SKM-1 treated with dmso at 0.1 percent for 144 hours (cell line): Measurements from ENCODE around the gene KLF7.

Experiments used
- DNase-seq: peaks from one replicate; lab custom pipeline; 2025; ENCODE audit not compliant: unreplicated experiment; lab: John Stamatoyannopoulos, UW

KLF7 gene

DNA sequence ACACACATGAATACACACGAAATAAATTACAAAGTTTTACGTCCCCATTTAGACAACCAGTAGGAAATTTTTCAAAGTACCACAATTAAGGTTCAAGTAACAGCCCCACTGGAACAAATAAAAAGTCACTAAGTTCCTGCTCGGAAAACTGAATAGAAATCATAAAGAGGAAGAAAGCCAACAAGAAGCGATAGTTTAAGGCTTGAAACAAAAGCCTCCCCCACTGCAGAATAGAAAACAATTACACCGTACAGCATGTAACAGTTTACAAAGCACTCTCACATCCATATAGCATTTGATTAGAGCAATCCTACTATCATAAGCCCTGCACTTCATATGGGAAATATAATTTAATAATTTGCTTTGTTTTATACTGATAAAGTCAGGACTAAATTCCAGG is 15.5 kb downstream of the KLF7 start:
- no peak for DNase-seq

DNA sequence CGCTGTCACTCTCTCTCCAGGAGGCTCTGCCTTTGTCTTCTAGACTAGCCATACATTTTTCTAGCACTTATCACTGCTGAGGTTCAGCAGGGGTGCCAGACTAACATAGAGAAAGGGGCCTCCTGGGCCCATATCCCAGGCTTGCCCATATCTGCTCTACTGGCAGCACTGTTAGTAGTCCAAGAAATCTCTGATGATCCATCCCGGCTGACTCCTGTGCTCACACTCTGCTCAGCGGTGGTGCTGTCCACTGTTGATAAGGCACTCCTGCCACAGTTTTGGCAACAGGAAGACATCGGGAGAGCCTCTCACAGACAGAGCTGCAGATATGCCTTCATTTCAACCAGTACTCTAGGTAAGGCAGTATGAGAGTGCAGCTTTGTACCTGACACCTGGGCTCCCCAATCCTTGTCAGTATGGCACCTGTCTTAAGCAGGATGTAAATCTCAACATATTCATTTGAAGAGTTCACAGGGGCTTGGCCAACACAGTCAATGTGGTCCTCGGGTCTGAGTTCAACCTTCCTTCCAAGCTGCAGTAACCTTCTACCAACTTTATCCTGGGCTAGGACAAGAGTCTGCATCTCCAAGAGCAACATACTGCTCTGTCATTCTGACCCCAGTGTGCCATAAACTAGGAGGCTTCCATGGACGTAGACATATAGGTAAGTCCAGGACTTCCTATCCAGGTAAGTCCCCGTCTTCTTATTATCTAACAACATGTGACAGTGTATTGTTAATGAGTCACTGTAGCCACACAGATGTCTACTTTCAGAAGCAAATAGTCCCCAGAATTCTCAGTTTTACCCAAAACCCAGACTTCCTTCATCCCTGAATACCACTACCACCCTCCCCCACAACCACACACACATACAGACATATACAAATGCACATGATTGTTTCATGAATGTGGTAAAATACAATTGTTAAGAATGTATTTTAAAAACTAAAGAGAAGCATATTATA is 16.2 kb downstream of the KLF7 start:
- no peak for DNase-seq

DNA sequence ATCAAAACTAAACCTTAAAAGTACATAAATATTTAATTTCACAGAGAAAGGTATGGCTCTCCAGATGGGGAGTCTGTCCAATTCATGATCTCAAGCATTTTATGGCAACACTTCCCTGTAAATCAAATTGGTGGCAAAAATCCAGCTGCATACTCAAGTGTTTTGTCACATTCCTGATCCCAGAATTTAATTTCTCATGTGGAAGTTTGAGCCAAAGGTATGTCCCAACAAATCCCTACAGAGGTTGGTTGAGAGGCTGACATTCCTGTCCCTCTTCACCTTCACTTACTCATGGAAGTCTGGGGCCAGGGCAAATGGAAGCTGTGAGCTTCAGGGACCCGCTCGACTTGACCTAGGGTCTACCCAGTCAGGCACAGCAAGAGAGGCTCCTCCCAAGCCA is 17.7 kb downstream of the KLF7 start:
- DNase-seq, result no peak

DNA sequence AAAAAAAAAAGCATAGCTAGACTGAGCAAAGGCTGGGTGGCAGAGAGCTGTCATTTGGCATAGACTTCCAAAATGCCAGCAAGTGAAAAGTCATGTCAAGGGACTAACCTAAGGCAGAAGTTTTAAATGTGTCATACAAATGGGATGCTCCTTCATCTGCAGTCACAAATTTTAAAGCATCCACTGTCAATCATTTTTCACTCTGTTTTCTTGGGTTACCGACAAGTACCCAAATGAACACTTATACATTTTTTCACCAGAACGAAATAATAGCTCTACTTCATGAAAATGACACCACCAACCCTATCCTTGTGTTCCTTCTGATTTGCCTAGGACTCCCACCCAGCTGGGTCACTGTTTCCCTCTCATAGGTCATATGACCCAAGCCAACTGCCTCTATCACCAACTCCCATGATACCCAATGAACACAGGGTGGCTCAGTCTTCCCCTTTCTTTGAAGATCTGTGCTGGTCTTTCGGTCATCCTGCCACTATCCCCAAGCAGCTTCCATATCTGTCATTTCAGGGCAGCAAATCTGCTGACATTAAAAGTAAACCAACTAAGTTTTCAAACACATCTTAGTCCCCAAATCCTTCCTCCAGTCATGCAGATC is 21.5 kb downstream of the KLF7 start:
- DNase-seq, result no peak

DNA sequence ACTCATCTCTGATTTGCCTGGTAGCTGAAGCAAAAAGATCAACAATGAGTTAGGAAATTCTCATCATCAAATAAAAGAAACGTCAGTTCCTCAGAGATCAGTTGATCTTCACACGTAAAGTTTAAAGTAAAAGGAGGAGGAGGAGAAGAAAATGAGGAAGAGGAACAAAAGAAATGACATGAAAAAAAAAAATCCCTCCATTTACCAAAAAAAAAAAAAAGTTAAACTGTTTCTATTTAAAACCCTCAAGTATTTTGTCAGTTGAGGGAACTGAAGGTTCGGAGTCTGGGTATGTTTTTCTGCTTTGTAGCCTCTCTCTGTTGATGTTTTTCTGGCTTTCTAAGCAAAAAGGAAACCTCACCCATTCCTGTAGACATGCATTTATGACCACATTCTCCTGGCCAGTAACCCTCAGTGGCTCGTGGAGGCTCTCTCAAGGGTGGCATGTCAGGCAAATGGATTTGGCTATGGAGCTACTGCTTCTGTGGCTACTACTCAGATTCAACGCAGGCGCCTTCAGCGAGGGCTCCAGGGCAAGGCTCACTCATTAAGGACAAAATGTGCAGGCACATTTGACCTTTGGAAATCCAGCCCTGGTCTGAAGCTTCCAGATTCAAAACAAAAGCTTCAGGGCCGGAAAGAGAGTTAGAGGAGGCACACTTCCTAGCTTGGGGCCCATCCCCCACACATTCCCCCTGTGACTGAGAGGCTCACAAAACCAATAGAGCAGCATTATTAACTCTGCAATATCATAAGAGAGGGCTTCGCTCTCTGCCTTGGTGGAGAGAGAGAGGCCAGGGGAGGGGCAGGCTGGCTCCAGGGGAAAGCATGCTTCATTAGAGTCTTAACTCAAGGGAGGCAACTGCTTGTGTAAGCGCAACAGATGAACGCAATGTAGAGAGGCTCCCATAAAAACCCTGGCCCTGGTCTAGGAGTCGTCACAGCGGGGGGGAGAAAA is 22.3 kb downstream of the KLF7 start:
- peak; percentile 67 for DNase-seq

DNA sequence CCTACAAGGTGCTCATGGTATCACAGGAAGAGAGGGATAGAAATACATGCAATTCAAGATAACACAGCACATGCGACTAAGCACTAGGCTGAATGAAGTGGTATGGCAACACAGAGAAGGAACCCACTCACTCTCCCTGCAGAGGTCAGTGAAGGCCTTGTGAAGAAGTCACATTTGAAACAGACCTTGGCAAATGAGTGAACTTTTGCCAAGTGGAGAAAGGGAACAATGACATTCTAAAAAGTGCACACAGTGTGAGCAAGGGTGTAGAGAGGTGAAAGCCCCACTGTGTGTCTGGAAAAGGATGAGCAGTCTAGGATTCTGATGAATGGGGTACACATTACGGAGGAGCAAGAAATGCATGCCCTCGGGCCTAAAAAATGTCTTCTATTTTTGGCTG is 23.3 kb downstream of the KLF7 start:
- peak; percentile 40 for DNase-seq

DNA sequence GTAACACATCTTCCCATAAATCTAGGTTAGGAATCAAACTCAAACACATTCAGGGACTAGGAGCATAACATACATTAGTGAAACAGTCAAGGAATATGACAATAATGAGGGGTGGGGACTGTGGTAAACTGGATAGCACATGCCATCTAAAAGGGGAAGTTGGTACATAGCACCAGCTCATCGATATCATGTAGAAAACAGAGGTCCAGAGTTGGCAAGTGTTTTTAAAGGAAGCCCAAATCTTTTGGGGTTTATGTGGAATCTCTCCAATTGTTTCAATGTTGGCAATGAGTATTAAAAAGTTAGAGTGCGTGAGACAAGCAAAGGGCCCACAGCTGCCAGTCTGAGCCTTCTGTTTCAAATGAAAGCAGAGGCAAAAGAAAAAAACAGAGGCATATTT is 24.4 kb downstream of the KLF7 start:
- peak; percentile 27 for DNase-seq

DNA sequence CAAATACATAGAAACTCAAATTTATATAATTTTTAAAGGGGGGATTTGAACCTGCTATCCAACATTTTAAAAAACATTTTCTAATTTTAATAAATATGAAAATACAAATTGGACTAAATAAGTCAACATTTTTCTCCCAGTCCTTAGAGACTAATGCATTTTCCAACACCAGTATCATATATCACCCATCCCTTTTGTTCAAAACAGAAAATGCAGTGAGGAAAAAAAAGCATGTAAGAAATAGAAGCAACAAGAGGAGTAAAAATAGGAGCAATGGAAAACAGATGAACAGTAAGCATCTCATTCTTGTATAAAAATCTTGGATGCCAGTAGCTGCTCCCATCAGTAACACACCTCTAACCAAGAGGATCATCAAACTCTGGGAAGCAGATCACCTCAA is 25.5 kb downstream of the KLF7 start:
- no peak for DNase-seq

DNA sequence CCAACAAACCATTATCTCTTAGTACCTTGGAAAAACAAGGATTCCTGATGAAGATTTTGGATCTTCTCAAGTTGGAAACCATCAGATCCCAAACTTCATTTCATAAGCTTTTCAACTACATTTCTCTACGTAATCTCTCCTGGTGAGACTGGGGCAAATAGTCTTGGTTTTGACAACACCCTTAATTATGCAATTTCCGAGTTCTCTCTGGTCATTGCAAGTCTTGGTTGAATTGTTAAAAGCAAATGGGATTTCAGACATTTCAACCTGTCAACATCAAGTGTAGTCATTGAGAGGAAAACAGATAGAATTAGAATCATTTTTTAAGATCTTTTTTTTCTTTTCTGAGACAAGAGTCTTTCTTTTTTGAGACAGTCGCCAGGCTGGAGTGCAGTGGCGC is 26.2 kb downstream of the KLF7 start:
- peak; percentile 58 for DNase-seq

DNA sequence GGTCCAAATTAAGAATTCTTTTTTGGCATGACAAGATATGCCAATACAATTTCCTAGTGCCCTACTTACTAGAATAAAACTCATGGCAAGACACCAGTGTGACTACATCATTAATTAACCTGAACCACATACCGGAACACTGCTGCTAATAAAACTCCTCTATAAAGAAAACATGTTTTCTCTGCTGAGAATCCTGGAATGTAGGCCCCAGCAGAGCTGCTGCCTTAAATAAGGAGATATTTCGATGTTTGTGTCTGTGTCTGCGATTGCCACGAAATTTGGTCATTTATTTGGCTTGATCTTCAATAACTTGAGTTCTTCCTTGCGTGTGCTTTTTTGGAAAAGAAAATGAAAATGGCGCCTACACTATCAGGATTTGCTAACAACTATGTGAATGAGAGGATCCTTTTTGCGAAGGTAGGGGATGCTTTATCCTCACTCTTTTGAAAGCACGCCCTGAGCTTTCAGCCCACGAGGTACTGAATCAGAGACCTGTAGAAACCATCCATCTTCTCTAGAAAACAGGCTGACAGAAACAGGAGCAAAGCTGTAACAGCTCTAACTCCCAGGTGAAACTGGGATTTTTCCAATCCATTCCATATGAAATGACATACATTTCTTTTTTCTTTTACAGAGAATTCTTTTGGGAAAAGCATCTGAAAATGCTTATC is 27.0 kb downstream of the KLF7 start:
- DNase-seq, result no peak

DNA sequence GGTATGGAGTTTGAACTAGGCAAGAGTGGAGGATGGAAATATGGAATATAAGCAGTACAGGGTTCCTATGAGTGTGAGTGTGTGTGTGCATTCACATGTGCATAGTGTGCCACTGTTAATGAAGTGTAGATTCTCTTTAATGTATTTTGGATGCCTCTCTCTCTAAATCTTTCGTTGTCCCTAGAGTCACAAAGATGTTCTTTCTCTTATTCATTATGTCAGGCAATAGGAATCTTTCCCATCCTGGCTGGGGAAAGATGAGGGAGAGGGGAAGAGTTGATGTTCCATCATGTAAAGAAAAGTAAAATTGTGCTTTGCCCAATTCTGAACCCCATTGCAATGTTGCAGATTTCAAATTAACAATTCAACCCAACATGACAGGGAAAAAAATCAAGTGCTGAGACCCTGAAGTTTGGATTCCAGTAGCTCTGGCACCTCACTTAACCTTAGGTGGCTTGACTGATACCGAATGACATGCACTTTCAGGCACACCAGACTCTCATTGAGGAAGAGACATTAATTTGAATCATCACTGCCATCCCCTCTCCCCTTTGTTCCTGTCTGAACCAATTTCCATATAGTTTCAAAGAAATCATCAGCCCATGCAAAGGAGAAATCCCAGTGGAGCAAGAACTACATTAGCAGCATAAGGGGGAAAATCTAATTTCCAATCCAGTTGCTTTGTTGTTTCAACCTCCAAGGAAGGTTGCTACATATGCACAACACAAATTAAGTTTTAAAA is 28.0 kb downstream of the KLF7 start:
- no peak for DNase-seq

DNA sequence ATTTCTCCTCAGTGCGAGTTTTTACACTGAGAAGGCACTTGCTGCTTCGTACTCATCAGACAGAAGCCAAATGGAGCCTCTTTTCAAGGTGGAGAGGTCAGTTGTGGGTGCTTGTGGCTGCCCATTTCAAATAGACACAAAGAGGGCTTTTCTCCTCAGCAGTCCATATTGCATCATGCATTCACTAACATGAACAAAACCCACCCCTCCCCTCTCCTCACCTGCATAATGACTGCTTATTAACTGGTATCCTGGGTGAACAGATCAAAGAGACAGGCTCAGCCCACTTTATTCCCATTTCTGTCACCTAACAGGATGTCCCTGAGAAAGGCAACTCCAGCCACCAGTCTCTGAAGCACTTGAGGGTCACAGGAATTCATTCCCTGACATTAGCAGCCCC is 28.9 kb downstream of the KLF7 start:
- DNase-seq, result no peak

DNA sequence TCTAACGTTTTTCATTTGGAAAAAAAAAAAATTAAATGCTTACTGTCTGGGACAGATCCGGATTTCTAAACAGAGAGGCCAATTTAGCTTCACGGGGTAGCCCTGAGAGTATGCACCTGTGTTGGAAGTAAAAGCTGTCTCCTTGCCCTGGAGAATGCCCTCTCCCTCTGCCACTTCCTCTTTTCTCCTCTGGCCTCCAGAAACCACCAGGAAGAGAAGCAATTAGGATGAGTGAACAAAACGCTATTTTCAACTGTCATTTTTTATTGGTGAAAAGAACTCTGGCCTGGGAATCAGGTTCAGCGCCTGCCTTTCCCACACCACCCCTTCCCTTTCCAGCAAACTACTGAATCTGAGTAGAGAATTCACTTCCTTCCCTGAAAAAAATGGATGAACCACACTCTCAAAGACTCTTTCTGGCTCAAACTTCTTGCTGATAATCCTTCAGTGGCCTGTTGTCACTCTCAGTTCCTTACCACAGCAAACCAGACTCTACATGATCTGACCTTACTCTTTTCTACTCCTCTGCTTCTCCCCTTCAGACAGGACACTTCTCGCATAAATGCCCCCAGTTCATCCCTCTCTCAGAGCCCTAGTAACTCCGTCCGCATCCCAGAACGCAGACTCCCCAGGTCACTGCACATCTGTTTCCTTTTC is 29.8 kb downstream of the KLF7 start:
- peak; percentile 67 for DNase-seq

DNA sequence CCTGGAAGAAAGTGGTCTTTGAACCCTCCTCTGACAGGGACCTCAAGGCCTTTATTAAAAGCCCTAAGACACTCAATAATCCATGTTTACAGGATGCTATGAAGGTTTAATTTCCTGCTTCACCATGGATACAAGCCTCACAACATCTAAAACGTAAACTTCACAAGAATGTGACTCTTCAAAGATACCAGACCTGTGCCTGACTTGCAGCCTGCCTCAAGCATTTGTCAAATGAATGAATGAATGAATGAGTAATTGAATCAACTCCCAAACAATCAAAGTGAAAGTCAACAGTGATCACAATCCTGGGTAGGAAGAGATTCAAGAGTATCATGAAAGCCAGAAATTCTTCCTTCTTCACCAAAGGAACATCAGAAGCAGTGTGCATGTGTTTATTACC is 30.4 kb downstream of the KLF7 start:
- no peak for DNase-seq

DNA sequence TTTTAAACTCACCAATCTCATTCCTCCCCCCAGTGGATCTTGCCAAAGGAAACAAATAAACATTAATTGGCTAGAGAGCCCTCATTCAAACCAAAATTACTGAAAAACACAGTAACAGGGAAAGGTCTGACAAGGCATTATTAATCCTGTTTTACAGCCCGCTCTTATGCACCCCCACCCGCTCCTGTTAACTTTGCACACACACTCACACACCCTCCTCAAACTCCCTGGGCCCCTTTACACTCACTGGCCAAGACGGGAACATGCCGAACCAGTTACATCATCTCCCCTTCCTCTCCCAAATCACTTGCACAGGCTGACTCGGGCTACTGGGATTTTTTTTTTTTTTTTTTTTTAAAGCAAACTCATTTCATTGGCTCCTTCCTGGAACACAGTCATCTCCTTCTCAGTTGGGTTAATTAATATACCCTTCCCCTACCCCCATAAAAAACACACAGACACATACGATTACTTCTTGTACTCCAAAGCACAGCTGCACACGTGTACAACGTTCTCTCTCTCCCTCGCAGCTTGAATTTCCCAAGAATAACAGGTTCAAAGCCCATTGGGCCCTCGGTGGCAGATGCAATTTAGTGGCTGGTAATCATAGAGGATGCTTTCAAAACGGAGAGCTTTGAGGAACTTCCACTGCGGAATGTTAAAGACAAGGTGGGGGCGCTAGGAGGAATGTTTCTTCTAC is 31.8 kb downstream of the KLF7 start:
- DNase-seq, result no peak

DNA sequence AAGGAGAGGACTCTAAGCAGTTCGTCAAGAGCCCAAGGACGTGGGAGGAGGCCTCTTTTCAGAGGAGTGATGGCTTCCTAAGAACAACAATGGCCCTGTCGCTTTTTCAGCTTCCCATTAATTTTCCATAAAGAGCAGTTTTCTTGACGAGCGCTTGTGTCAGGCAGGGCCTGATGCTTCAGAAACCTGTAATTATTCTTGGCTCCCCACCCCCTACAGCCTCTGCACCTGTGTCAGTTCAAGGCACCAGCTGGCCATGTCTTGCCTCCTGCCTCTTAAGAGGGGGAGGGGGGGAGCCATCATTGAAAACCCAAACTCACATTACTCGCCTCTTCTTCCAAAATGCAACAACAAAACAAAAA is 32.3 kb downstream of the KLF7 start:
- no peak for DNase-seq

DNA sequence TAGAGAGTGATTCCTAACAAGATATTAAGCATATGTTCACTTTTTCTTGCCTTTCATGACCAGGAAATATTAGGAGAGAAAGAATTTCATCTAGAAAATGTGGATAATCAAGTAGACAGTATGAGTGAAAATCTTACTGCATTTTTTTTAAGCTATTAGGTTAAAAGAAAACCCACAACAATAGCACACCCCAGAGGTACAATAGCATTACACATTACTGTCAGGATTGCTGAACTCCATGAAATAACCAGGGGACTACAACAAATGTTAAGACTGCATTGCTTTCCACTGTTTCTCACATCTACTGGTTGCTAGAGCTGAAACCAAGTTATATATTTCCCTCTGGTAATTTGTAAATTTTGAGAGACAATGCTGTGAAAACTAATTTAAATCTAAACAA is 33.7 kb downstream of the KLF7 start:
- DNase-seq, result no peak

DNA sequence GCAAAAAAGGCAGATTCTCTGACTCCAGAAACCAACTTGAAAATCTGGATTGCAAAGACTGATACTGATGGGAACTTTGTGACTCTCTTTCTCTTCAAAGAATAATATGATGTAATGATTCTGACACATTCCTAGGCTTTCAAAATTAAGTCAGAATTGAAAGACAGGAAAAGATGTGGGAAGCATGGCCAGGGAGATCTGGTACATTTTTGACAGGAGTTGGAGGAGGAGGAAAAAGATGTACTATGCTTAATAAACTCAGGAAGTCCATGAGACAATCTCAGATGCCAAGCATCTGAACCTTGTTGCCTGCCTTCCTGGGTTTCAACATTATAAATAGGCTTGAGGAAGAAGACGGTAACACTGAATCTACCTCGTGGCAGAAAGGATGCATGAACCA is 34.2 kb downstream of the KLF7 start:
- DNase-seq, result no peak

DNA sequence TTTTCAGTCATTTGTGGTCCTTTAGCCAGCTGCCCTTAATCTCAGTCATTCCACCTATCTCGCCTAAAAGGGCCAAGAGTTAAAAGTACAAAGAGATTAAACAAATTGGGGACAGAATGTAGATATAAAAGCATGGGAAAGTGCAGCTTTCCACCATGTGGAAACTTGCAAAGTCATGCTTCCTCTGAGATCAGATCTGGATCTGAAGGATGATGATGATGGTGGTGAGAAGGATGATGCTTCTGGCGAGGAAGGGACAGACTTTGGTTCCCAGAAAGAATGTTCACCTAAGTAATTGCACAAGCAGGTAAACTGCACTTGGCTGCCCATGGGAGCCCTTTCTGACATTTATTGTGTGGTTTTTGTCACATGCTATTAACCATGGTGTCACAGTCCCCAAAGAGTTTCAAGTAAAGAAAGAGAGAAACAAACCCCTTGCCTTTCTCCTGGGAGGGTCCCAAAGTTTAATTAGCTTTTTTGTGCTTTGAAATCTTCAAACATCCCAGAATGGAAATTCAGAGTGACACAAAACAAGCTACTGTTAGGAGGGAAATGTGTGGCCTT is 34.7 kb downstream of the KLF7 start:
- no peak for DNase-seq
